ENCODE measurements around the gene FICD.
A peak's percentile ranks its signal among the peaks of the same experiment; 100 is the strongest.

FICD gene

DNA sequence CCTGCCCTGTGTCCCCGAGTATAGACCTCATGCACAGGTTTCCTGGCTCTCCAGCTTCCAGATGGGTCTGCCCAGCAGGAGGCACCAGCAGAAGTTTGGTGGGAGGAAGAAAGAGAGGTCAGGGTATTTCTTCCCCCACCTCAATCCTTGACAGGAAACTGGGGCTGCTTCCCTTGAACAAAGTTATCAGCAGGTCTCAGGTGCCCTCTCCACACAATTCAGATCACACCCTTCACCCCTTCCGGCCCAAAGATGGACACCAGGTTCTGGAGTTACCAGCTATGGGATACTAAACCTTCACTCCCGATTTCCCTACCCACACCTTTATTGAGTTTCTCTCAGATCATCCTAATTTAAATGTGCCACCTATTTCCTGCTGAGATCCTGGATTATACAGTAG, 44.7 kb downstream of the FICD start:
- peak overlapping the region; percentile 98 to 99 (median 99) for H3K27ac Mint-ChIP-seq
- TF ChIP-seq, protein P1, sequence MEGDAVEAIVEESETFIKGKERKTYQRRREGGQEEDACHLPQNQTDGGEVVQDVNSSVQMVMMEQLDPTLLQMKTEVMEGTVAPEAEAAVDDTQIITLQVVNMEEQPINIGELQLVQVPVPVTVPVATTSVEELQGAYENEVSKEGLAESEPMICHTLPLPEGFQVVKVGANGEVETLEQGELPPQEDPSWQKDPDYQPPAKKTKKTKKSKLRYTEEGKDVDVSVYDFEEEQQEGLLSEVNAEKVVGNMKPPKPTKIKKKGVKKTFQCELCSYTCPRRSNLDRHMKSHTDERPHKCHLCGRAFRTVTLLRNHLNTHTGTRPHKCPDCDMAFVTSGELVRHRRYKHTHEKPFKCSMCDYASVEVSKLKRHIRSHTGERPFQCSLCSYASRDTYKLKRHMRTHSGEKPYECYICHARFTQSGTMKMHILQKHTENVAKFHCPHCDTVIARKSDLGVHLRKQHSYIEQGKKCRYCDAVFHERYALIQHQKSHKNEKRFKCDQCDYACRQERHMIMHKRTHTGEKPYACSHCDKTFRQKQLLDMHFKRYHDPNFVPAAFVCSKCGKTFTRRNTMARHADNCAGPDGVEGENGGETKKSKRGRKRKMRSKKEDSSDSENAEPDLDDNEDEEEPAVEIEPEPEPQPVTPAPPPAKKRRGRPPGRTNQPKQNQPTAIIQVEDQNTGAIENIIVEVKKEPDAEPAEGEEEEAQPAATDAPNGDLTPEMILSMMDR (IDR thresholded peaks at IDR 0.05; ENCODE audit: unreplicated experiment in 3 of 3), result no peak
- H3K36me3 Mint-ChIP-seq (ENCODE audit: low read depth), result peaks cover 12% of the 10 kb centered on the region
- H3K4me1 Mint-ChIP-seq, result peaks cover 52% of the 10 kb centered on the region
- no peaks in the 10 kb centered on the region for H3K27me3 Mint-ChIP-seq (ENCODE audit: low read depth)
- H3K9me3 Mint-ChIP-seq, result no peaks in the 10 kb centered on the region
- H3K4me3 Mint-ChIP-seq, result peak overlapping the region; percentile 97 to 100 (median 100)

DNA sequence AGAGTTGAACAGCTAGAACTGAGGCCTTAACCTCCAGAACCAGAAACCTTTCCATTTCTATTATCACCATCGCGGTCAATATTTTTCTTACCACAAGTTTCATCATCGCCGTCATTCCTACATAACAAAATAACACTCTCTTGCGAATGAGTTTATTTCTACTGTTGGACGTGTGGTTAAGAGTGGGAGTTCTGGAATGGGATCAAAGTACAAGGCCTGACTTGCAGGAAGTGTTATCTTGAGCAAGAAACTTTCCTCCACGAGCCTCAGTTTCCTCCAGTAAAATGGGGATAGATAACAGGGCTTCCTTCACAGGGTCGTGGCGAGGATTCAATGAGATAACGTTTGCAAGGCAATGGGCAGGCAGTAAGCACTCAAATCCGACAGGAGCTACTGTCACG, 45.2 kb downstream of the FICD start:
- H3K9me3 Mint-ChIP-seq, result no peaks in the 10 kb centered on the region
- peaks cover 53% of the 10 kb centered on the region for H3K4me1 Mint-ChIP-seq
- H3K4me3 Mint-ChIP-seq, result peak overlapping the region; percentile 97 to 100 (median 100)
- TF ChIP-seq, protein P1 (IDR thresholded peaks at IDR 0.05; ENCODE audit: unreplicated experiment in 3 of 3), result no peak
- H3K27ac Mint-ChIP-seq, result peak overlapping the region; percentile 98 to 99 (median 99)
- H3K36me3 Mint-ChIP-seq (ENCODE audit: low read depth), result peaks cover 14% of the 10 kb centered on the region
- no peaks in the 10 kb centered on the region for H3K27me3 Mint-ChIP-seq (ENCODE audit: low read depth)

DNA sequence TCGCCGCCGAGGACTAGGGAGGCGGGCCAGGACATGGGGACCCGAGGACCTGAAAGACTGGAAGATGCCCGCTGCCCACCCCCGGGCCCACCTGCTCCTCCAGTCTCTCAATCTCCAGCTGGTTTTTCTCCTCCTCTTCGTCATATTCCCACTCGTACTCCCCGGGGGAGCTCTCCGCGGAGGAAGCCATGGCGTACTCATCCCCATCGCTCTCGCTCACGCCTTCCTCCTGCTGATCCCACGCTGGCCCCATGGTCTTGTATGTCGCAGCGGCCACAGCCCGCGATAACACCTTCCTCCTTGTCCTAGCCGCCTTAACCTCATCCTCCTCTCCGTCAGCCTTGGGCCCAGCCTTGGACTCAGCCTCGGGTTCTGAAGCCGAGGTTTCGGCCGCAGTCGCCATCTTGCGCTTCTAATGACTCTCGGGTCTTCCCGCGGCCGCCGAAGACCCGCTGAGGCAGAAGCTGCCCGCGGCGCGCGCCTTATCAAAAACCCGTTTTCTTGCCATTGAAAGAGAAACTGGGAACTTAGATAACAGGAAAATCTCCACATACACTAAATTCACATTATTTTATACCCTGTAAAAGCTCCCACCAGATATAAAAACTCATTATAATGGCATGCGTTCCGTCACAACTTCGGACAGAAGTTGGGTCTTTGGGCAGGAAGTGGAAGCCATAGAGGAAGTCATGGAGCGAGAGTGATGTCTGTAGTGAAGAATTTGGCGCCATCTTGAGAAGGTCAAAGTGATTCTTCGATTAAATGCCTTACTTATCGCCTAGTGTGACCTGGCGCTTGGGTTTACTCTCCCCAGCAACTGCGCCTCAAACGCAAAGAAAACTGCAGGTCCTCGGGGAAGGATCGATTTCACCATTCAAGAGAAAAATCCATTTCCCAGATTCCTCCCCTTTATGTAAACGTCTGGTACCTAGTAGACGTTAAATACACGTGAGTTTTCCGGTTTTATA, 46.0 kb downstream of the FICD start, which contains the start of gene SART3:
SART3 (minus strand) TSS at position 422 of the 968 bp plus-strand sequence; CDS start at position 403, 19 bp downstream.
- H3K4me3 Mint-ChIP-seq, result peak within 1 kb of the TSS; percentile 97 to 100 (median 100)
- peak within 1 kb of the TSS; percentile 98 to 99 (median 99) for H3K27ac Mint-ChIP-seq
- H3K27me3 Mint-ChIP-seq (ENCODE audit: low read depth), result no peaks in the 10 kb centered on the region
- TF ChIP-seq, protein P1 (IDR thresholded peaks at IDR 0.05; ENCODE audit: unreplicated experiment in 3 of 3), result no peak
- peaks cover 20% of the 10 kb centered on the region for H3K36me3 Mint-ChIP-seq (ENCODE audit: low read depth)
- peaks cover 58% of the 10 kb centered on the region for H3K4me1 Mint-ChIP-seq
- no peaks in the 10 kb centered on the region for H3K9me3 Mint-ChIP-seq

DNA sequence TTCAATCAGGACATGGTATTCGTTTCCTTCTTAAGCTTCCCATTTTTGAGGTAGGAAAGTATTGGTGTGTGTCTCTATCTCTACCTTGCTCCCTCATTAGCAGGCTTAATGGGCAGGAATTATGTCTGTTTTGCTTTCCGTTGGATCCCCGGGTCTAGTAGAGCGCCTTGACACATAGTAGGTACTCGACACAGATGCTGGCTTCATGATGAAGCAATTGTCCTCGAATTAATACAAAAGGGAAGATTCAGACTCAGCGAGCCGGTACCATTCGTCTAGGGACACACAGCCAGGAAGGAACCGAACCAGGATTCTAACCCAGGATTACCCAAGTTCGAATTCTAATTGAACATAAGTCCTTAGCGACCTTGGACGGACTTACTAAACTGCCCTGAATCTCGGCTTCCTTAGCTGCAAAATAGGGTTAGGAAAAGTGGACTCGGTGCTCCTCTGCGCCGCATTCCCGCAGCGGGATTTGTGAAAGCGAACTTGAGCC, 46.8 kb downstream of the FICD start:
- H3K27me3 Mint-ChIP-seq (ENCODE audit: low read depth), result no peaks in the 10 kb centered on the region

DNA sequence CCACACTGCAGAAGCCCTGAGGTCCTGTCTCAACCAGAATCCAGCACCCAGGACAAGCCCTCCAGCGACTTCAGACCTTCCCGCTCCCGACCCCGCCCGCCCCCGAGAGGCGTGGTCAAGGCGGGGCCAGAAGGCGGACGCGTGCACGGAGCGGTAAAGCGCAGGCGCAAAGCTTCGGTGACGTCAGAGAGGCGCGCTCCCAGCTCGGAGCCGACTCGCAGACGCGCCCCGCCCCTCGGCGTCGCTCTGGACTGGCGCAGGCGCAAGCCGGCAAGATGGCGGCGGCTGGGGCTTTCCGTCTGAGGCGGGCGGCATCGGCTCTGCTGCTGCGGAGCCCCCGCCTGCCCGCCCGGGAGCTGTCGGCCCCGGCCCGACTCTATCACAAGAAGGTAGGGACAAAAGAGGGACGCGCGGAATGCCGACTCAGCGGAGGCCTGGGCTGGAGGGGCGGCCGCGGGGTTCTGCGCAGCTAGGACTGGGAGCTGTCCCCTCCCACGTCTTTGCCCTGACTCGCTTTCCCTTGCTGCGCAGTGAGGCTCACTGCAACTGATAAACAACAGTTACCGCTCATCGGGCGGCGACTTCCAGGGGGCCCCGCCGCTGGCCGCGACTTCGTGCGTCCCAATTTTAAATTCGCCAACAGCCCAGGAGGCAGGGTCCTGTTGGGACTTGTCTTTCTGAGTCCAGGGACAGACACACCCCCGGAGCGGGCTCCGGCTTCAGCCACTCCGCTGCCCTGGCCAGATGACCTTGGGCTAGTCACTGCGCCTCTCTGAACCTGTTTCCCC, 47.5 kb downstream of the FICD start, which contains the start of gene ISCU:
ISCU (plus strand) TSS at position 249 of the 788 bp plus-strand sequence; CDS start at position 276, 27 bp downstream.
- Mint-ChIP-seq H3K4me3 (peak within 1 kb of the TSS; percentile 97 to 100 (median 100)), H3K9me3 (no peaks in the 10 kb centered on the region)
- TF ChIP-seq, protein P1 (IDR thresholded peaks at IDR 0.05; ENCODE audit: unreplicated experiment in 3 of 3), result no peak

More for the DNA sequence above, 46.8 kb downstream of the FICD start:
- TF ChIP-seq, protein P1 (IDR thresholded peaks at IDR 0.05; ENCODE audit: unreplicated experiment in 3 of 3), result no peak
- Mint-ChIP-seq H3K27ac (peak overlapping the region; percentile 98 to 99 (median 99)), H3K36me3 (ENCODE audit: low read depth) (peaks cover 24% of the 10 kb centered on the region), H3K4me3 (peak overlapping the region; percentile 97 to 100 (median 100)), H3K4me1 (peaks cover 53% of the 10 kb centered on the region), H3K9me3 (no peaks in the 10 kb centered on the region)

More for the DNA sequence above, 47.5 kb downstream of the FICD start, which contains the start of gene ISCU:
- H3K36me3 Mint-ChIP-seq (ENCODE audit: low read depth), result peaks cover 26% of the 10 kb centered on the region
- H3K4me1 Mint-ChIP-seq, result peaks cover 54% of the 10 kb centered on the region
- peak within 1 kb of the TSS; percentile 98 to 99 (median 99) for H3K27ac Mint-ChIP-seq
- H3K27me3 Mint-ChIP-seq (ENCODE audit: low read depth), result no peaks in the 10 kb centered on the region

All from nephron (organoid).